ENCODE results near the gene TAF11L9.
"Not testable (repeated sequence)": the region's sequence is repeated elsewhere in the genome, so short reads cannot be mapped to it uniquely, and the experiment has no call there.

The TAF11L9 gene

GRCh38 chr5:17594255-17594654 lies at the start of gene TAF11L9:
Gene TAF11L9 (minus strand): TSS chr5:17594394.
- DNase-seq, result not testable (repeated sequence)

- DNase-seq, result no peak
Observed at GRCh38 chr5:17634160-17634559, 40.0 kb upstream of the TAF11L9 start, which contains the start of gene TAF11L14. Gene TAF11L14 (plus strand): TSS chr5:17634460.

- DNase-seq, result not testable (repeated sequence)
Observed at GRCh38 chr5:17631788-17632187, 37.6 kb upstream of the TAF11L9 start, which contains the start of gene TAF11L13. Gene TAF11L13 (plus strand): TSS chr5:17632088.

- no peak for DNase-seq
Observed at GRCh38 chr5:17625686-17626085, 31.5 kb upstream of the TAF11L9 start.

- no peak for DNase-seq
Observed at GRCh38 chr5:17620627-17621026, 26.4 kb upstream of the TAF11L9 start.

GRCh38 chr5:17619354-17619753 lies 25.2 kb upstream of the TAF11L9 start:
- DNase-seq, result no peak

GRCh38 chr5:17614872-17615605 lies 20.8 kb upstream of the TAF11L9 start:
- no peak for DNase-seq

- DNase-seq, result not testable (repeated sequence)
Observed at GRCh38 chr5:17610092-17610491, 15.9 kb upstream of the TAF11L9 start, which contains the start of gene TAF11L12. Gene TAF11L12 (plus strand): TSS chr5:17610392.

- not testable (repeated sequence) for DNase-seq
Observed at GRCh38 chr5:17607461-17607860, 13.3 kb upstream of the TAF11L9 start.

GRCh38 chr5:17604951-17605350 lies 10.8 kb upstream of the TAF11L9 start:
- DNase-seq, result no peak

GRCh38 chr5:17603880-17604279 lies 9.7 kb upstream of the TAF11L9 start, which contains the start of gene TAF11L11:
Gene TAF11L11 (plus strand): TSS chr5:17604183.
- DNase-seq, result not testable (repeated sequence)

GRCh38 chr5:17597728-17598127 lies 3.5 kb upstream of the TAF11L9 start, which contains the start of gene TAF11L10:
Gene TAF11L10 (minus strand): TSS chr5:17597828.
- not testable (repeated sequence) for DNase-seq

- DNase-seq, result not testable (repeated sequence)
Observed at GRCh38 chr5:17590860-17591259, 3.3 kb downstream of the TAF11L9 start, which contains the start of gene TAF11L8. Gene TAF11L8 (minus strand): TSS chr5:17590960.

- DNase-seq, result not testable (repeated sequence)
Observed at GRCh38 chr5:17585658-17586057, 8.5 kb downstream of the TAF11L9 start, which contains the start of gene TAF11L7. Gene TAF11L7 (minus strand): TSS chr5:17585758.

All from NCI-H1694 treated with DMSO at 0.1 percent for 48 hours (cell line).